Posterior vena cava (tissue), 2 donors: ENCODE results near the gene GRM4. TPM values are rescaled to one million over a fixed set of nuclear protein-coding genes. Genes with fewer than 3 reads are reported as not detected.
"Not testable (repeated sequence)": the region's sequence is repeated elsewhere in the genome, so short reads cannot be mapped to it uniquely, and the experiment has no call there.

Experiments
- DNase-seq: peaks from one replicate; pipeline ENCODE4 v3.0.0-alpha.2; 2020; ENCODE audit warnings: low spot score
- intact Hi-C, 2 donors: fragments of 100-400 bp; cut with DNase I; formaldehyde crosslinking; loops; one replicate each; pipeline versions ENCODE4 v1.14.1 to v1.14.2; 2022 to 2023
- total RNA-seq, 2 donors: library from RNA; stranded (reverse); fragmentation: NEBNext Ultra II Directional; extraction: Animal tissue kit (Norgen Biotek cat#: 25700); gene quantifications; one replicate each; pipeline ENCODE4 v1.2.1, GENCODE V29; 2021
- donor health status: DM: yes; HTN: yes; CAD: no.
- donor health status: DM: yes; HTN: yes; CAD: no.

The GRM4 gene
- total RNA-seq, 2 donors from 2014 or later = not detected

- DNase-seq = peak; percentile 89
- intact Hi-C loops = no loop called here
These were observed 89.4 kb downstream of the GRM4 start for GRCh38 chr6:34056305-34057108.

- intact Hi-C loops = no loop called here
- no peak for DNase-seq
These were observed 90.5 kb downstream of the GRM4 start for GRCh38 chr6:34055223-34055933.

- no peak for DNase-seq
- intact Hi-C loops = no loop called here
These were observed 92.2 kb downstream of the GRM4 start for GRCh38 chr6:34053721-34054120.

GRCh38 chr6:34052918-34053608 is 92.8 kb downstream of the GRM4 start:
- no peak for DNase-seq
- intact Hi-C loops = no loop called here

- intact Hi-C loops = no loop called here
These were observed 93.6 kb downstream of the GRM4 start for GRCh38 chr6:34052071-34052825.

GRCh38 chr6:34051331-34051919 is 94.5 kb downstream of the GRM4 start:
- intact Hi-C loops = no loop called here
- DNase-seq = no peak

More at GRCh38 chr6:34052071-34052825, 93.6 kb downstream of the GRM4 start:
- DNase-seq = no peak

- DNase-seq = no peak
- intact Hi-C loops = no loop called here
These were observed 95.2 kb downstream of the GRM4 start for GRCh38 chr6:34050691-34051090.

- intact Hi-C loops = no loop called here
- DNase-seq = no peak
These were observed 96.2 kb downstream of the GRM4 start for GRCh38 chr6:34049395-34050342.

- no peak for DNase-seq
- intact Hi-C loops = no loop called here
These were observed 97.7 kb downstream of the GRM4 start for GRCh38 chr6:34047913-34048867.

- intact Hi-C loops = no loop called here
- DNase-seq = no peak
These were observed 99.3 kb downstream of the GRM4 start for GRCh38 chr6:34046617-34047016.

- intact Hi-C loops = no loop called here
These were observed 100.1 kb downstream of the GRM4 start for GRCh38 chr6:34045771-34046170.

GRCh38 chr6:34044945-34045595 is 100.8 kb downstream of the GRM4 start:
- intact Hi-C loops = no loop called here
- DNase-seq = no peak

More at GRCh38 chr6:34045771-34046170, 100.1 kb downstream of the GRM4 start:
- no peak for DNase-seq

GRCh38 chr6:34043359-34043758 is 102.5 kb downstream of the GRM4 start:
- intact Hi-C loops = no loop called here
- no peak for DNase-seq

- DNase-seq, intact Hi-C loops: not testable (repeated sequence)
These were observed 103.9 kb downstream of the GRM4 start for GRCh38 chr6:34041998-34042397.

GRCh38 chr6:34041385-34041784 is 104.5 kb downstream of the GRM4 start:
- DNase-seq = no peak
- intact Hi-C loops = no loop called here

GRCh38 chr6:34039943-34040342 is 105.9 kb downstream of the GRM4 start:
- intact Hi-C loops = no loop called here
- no peak for DNase-seq
